Endothelial cell (in vitro differentiated cells): ENCODE measurements around the gene SERGEF. TPM values are rescaled to one million over a fixed set of nuclear protein-coding genes. Genes with fewer than 3 reads are reported as not detected.

Experiments used
- DNase-seq: peaks from one replicate; pipeline ENCODE4 v3.0.0; 2021; ENCODE audit warnings: low spot score
- H3K27ac Mint-ChIP-seq: one replicate; pipeline ENCODE4 v1.8.0; 2021; ENCODE audit warnings: mixed read lengths, inconsistent platforms; ENCODE audit not compliant: unreplicated experiment
- H3K27me3 Mint-ChIP-seq: one replicate; pipeline ENCODE4 v1.8.0; 2021; ENCODE audit warnings: mild to moderate bottlenecking, moderate library complexity, mixed read lengths, inconsistent platforms; ENCODE audit not compliant: unreplicated experiment
- H3K36me3 Mint-ChIP-seq: one replicate; pipeline ENCODE4 v1.8.0; 2021; ENCODE audit warnings: mild to moderate bottlenecking, low read depth, mixed read lengths, inconsistent platforms; ENCODE audit not compliant: unreplicated experiment
- H3K4me1 Mint-ChIP-seq: one replicate; pipeline ENCODE4 v1.8.0; 2021; ENCODE audit warnings: mild to moderate bottlenecking, mixed read lengths, inconsistent platforms; ENCODE audit not compliant: unreplicated experiment
- H3K4me3 Mint-ChIP-seq: one replicate; pipeline ENCODE4 v1.8.0; 2021; ENCODE audit warnings: mild to moderate bottlenecking, mixed read lengths, inconsistent platforms; ENCODE audit not compliant: unreplicated experiment
- H3K9me3 Mint-ChIP-seq: one replicate; pipeline ENCODE4 v1.8.0; 2021; ENCODE audit warnings: mixed read lengths, inconsistent platforms; ENCODE audit not compliant: unreplicated experiment
- CTCF ChIP-seq: fragments of 200-600 bp; sonication (generic); IDR thresholded peaks from one replicate; pipeline ENCODE4 v1.5.0; 2021; ENCODE audit warnings: antibody characterized with exemption; ENCODE audit not compliant: unreplicated experiment
- total RNA-seq: library from RNA; stranded (reverse); fragmentation: NEBNext Ultra II Directional; extraction: Animal tissue kit (Norgen Biotek cat#: 25700); gene quantifications from one replicate; pipeline ENCODE4 v1.2.1, GENCODE V29; 2021; ENCODE audit not compliant: unreplicated experiment

SERGEF gene
- total RNA-seq, 1 donor from 2014 or later, result 19.1 TPM

- Mint-ChIP-seq H3K4me3 (no peak overlapping the region), H3K9me3 (no peaks in the 10 kb centered on the region), H3K27ac (no peak overlapping the region), H3K36me3 (peaks cover 2% of the 10 kb centered on the region), H3K4me1 (no peaks in the 10 kb centered on the region), H3K27me3 (no peaks in the 10 kb centered on the region)
- DNase-seq, result no peak
- TF ChIP-seq CTCF, result no peak
These were observed 36.2 kb downstream of the SERGEF start for GRCh38 chr11:17976651-17977050.

GRCh38 chr11:17974246-17974645 lies 38.6 kb downstream of the SERGEF start:
- DNase-seq, result no peak
- H3K9me3 Mint-ChIP-seq, result no peaks in the 10 kb centered on the region
- H3K36me3 Mint-ChIP-seq, result peaks cover 5% of the 10 kb centered on the region
- no peak overlapping the region for H3K4me3 Mint-ChIP-seq
- H3K27me3 Mint-ChIP-seq, result no peaks in the 10 kb centered on the region
- TF ChIP-seq CTCF, result no peak
- H3K27ac Mint-ChIP-seq, result no peak overlapping the region
- H3K4me1 Mint-ChIP-seq, result no peaks in the 10 kb centered on the region

GRCh38 chr11:17972987-17973386 lies 39.9 kb downstream of the SERGEF start:
- peaks cover 5% of the 10 kb centered on the region for H3K36me3 Mint-ChIP-seq
- no peak overlapping the region for H3K27ac Mint-ChIP-seq
- H3K4me1 Mint-ChIP-seq, result no peaks in the 10 kb centered on the region
- H3K4me3 Mint-ChIP-seq, result no peak overlapping the region
- peak; percentile 59 for TF ChIP-seq CTCF
- no peaks in the 10 kb centered on the region for H3K9me3 Mint-ChIP-seq
- DNase-seq, result peak; percentile 67
- no peaks in the 10 kb centered on the region for H3K27me3 Mint-ChIP-seq

DNA sequence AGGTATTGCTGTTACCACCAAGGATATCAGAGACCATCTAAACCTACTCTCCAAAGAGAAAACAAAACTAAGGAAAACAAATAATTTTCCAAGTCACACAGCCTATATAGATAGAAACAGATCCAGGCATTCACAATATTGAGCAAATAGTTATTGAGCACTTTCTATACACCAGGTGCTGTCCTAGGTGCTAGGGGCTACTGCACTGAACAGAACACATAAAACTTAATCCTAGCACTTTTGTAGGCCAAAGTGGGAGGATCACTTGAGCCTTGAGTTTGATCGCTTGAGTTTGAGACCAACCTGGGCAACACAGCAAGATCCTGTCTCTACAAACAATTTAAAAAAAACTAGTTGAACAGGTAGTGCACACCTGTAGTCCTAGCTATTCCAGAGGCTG lies 44.6 kb downstream of the SERGEF start:
- no peaks in the 10 kb centered on the region for H3K9me3 Mint-ChIP-seq

DNA sequence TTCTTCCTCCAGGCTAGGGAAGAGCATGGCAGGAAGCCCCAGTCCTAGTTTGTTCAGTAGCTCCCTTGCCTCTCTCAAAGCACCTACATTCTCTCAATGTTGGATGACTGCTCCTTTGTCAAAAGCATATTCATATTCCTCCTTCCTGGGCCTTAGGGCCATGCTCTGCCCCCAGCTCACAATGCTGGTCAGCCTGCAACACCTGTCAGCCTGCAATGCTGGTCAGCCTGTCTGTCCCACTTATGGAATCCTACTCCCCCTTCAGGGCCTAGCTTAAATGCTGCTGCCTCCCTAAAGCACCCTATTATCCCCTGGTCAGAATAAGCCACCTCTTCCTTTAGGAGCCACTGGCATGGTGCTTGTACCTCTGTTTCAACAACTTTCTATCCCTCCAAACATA lies 45.2 kb downstream of the SERGEF start:
- no peaks in the 10 kb centered on the region for H3K27me3 Mint-ChIP-seq
- H3K4me1 Mint-ChIP-seq, result no peaks in the 10 kb centered on the region
- TF ChIP-seq CTCF, result no peak
- no peaks in the 10 kb centered on the region for H3K9me3 Mint-ChIP-seq
- DNase-seq, result no peak
- H3K4me3 Mint-ChIP-seq, result no peak overlapping the region
- no peak overlapping the region for H3K27ac Mint-ChIP-seq
- peaks cover 5% of the 10 kb centered on the region for H3K36me3 Mint-ChIP-seq

More for the DNA sequence above, 44.6 kb downstream of the SERGEF start:
- DNase-seq, result no peak
- TF ChIP-seq CTCF, result no peak
- Mint-ChIP-seq H3K4me3 (no peak overlapping the region), H3K4me1 (no peaks in the 10 kb centered on the region), H3K36me3 (peaks cover 5% of the 10 kb centered on the region), H3K27ac (no peak overlapping the region), H3K27me3 (no peaks in the 10 kb centered on the region)
